Naive thymus-derived CD4-positive, alpha-beta T cell (primary cell): ENCODE results near the gene PEF1. TPM values are rescaled to one million over a fixed set of nuclear protein-coding genes. Genes with fewer than 3 reads are reported as not detected.

Source experiments
- ATAC-seq: fragments of 150-1000 bp; cut with Tn5 transposase; 2 replicates; pipeline ENCODE4 v1.10.0; 2021; ENCODE audit warnings: mild to moderate bottlenecking, moderate library complexity
- CTCF ChIA-PET: fragments of 350-600 bp; sonication (Branson Sonifier 250); formaldehyde crosslinking; loops from one replicate; lab custom pipeline; 2021; ENCODE audit warnings: antibody characterized with exemption; lab: Charles Lee
- POLR2A ChIA-PET: fragments of 350-600 bp; sonication (Branson Sonifier 250); formaldehyde crosslinking; loops from one replicate; lab custom pipeline; 2021; ENCODE audit warnings: antibody characterized with exemption, inconsistent platforms; lab: Charles Lee
- DNase-seq, 9 donors: peaks; one replicate each; pipeline versions ENCODE4 v3.0.0 to v3.0.0-alpha.2; 2020 to 2022; ENCODE audit warnings: mixed read lengths in 1 of 9
- H3K27ac ChIP-seq: one replicate; pipeline ENCODE4 v1.7.0; 2013; ENCODE audit warnings: mild to moderate bottlenecking, low read depth, low read length, moderate library complexity
- H3K27me3 ChIP-seq, 2 donors: one replicate each; pipeline ENCODE4 v1.7.0; 2013; ENCODE audit warnings: low read length in 2 of 2, mild to moderate bottlenecking in 2 of 2, moderate library complexity in 2 of 2; ENCODE audit not compliant: control insufficient read depth in 2 of 2, insufficient read depth in 2 of 2
- H3K36me3 ChIP-seq, 3 experiments: 1 replicate in 2 of 3; 2 replicates in 1 of 3; pipeline ENCODE4 v1.7.0; 2013; ENCODE audit warnings: low read length in 3 of 3, mild to moderate bottlenecking in 3 of 3, moderate library complexity in 1 of 3; ENCODE audit not compliant: insufficient read depth in 3 of 3, control insufficient read depth in 2 of 3
- H3K4me1 ChIP-seq, 2 donors: one replicate each; pipeline ENCODE4 v1.7.0; 2013; ENCODE audit warnings: low read length in 2 of 2, mild to moderate bottlenecking in 2 of 2, moderate library complexity in 1 of 2; ENCODE audit not compliant: control insufficient read depth in 2 of 2, insufficient read depth in 2 of 2
- H3K4me3 ChIP-seq: 2 replicates; pipeline ENCODE4 v1.7.0; 2013; ENCODE audit warnings: mild to moderate bottlenecking, low read length
- H3K9me3 ChIP-seq, 3 experiments: 1 replicate in 2 of 3; 2 replicates in 1 of 3; pipeline ENCODE4 v1.7.0; 2013; ENCODE audit warnings: low read length in 3 of 3; ENCODE audit not compliant: control insufficient read depth in 2 of 3
- H3K27ac Mint-ChIP-seq, 9 donors: one replicate each; pipeline ENCODE4 v1.8.0; 2020 to 2022; ENCODE audit warnings: mixed read lengths in 9 of 9, mild to moderate bottlenecking in 8 of 9, moderate library complexity in 5 of 9, inconsistent platforms in 2 of 9
- H3K27me3 Mint-ChIP-seq, 5 donors: one replicate each; pipeline ENCODE4 v1.8.0; 2021 to 2022; ENCODE audit warnings: mixed read lengths in 5 of 5, mild to moderate bottlenecking in 1 of 5
- H3K36me3 Mint-ChIP-seq, 5 donors: one replicate each; pipeline ENCODE4 v1.8.0; 2020 to 2022; ENCODE audit warnings: mixed read lengths in 5 of 5, mild to moderate bottlenecking in 3 of 5, inconsistent platforms in 1 of 5
- H3K4me1 Mint-ChIP-seq, 7 donors: one replicate each; pipeline ENCODE4 v1.8.0; 2020 to 2022; ENCODE audit warnings: mixed read lengths in 7 of 7, mild to moderate bottlenecking in 3 of 7, inconsistent platforms in 1 of 7
- H3K4me3 Mint-ChIP-seq, 10 donors: one replicate each; pipeline ENCODE4 v1.8.0; 2020 to 2022; ENCODE audit warnings: mild to moderate bottlenecking in 10 of 10, mixed read lengths in 10 of 10, moderate library complexity in 6 of 10, inconsistent platforms in 2 of 10
- H3K9me3 Mint-ChIP-seq, 11 donors: one replicate each; pipeline ENCODE4 v1.8.0; 2020 to 2022; ENCODE audit warnings: mixed read lengths in 11 of 11, mild to moderate bottlenecking in 4 of 11, inconsistent platforms in 1 of 11, moderate library complexity in 1 of 11
- intact Hi-C, 2 donors: fragments of 100-400 bp; cut with micrococcal nuclease; formaldehyde crosslinking; loops; one replicate each; pipeline ENCODE4 v1.15.1; 2023
- polyA plus RNA-seq, 2 donors: library from polyadenylated mRNA; unstranded; fragments of 300-500 nt; fragmentation: Illumina TruSeq; gene quantifications; one replicate each; pipeline ENCODE4 v1.2.3, GENCODE V29; 2021
- total RNA-seq, 6 experiments: library from RNA in 5 of 6; stranded (reverse) in 5 of 6; gene quantifications; 1 replicate in 5 of 6; 2 replicates in 1 of 6; pipeline ENCODE4 v1.2.3 and lab custom pipeline; 2021 to 2026

The PEF1 gene
- total and polyA plus RNA-seq, 7 experiments from 2014 or later: 37.7 to 87.7 (median 45.5) TPM

GRCh38 chr1:31585736-31586365 is 58.8 kb downstream of the PEF1 start:
- ATAC-seq (no peak), DNase-seq (no peak)
- Histone ChIP-seq H3K9me3 (no peaks in the 10 kb centered on the region), H3K4me3 (no peak overlapping the region), H3K27ac (no peak overlapping the region), H3K36me3 (no peaks in the 10 kb centered on the region), H3K27me3 (no peaks in the 10 kb centered on the region), H3K4me1 (no peaks in the 10 kb centered on the region)
- Mint-ChIP-seq H3K36me3 (no peaks in the 10 kb centered on the region), H3K4me3 (no peak overlapping the region), H3K9me3 (no peaks in the 10 kb centered on the region), H3K4me1 (peaks cover 0 to 6% (median 3%) of the 10 kb centered on the region in 7 donors), H3K27me3 (peaks cover 14 to 18% (median 14%) of the 10 kb centered on the region in 5 donors), H3K27ac (no peak overlapping the region)
- CTCF ChIA-PET: no interaction called here
- POLR2A ChIA-PET: no interaction called here
- intact Hi-C loops: no loop called here

- Mint-ChIP-seq H3K4me3 (no peak overlapping the region), H3K27ac (no peak overlapping the region), H3K9me3 (no peaks in the 10 kb centered on the region), H3K27me3 (peaks cover 11 to 18% (median 14%) of the 10 kb centered on the region in 5 donors), H3K36me3 (no peaks in the 10 kb centered on the region), H3K4me1 (peaks cover 0 to 6% (median 3%) of the 10 kb centered on the region in 7 donors)
- DNase-seq (no peak), ATAC-seq (no peak)
- POLR2A ChIA-PET: no interaction called here
- intact Hi-C loops: no loop called here
- H3K27me3 ChIP-seq: no peaks in the 10 kb centered on the region
- no peaks in the 10 kb centered on the region for H3K36me3 ChIP-seq
- CTCF ChIA-PET: no interaction called here
- H3K27ac ChIP-seq: no peak overlapping the region
- no peaks in the 10 kb centered on the region for H3K4me1 ChIP-seq
- H3K9me3 ChIP-seq: no peaks in the 10 kb centered on the region
- no peak overlapping the region for H3K4me3 ChIP-seq
Observed at GRCh38 chr1:31584869-31585735, 59.6 kb downstream of the PEF1 start.

GRCh38 chr1:31583995-31584868 is 60.4 kb downstream of the PEF1 start:
- peaks cover 8 to 15% (median 10%) of the 10 kb centered on the region in 5 donors for H3K27me3 Mint-ChIP-seq
- DNase-seq: no peak
- no peak overlapping the region for H3K4me3 Mint-ChIP-seq
- peaks cover 0 to 6% (median 1%) of the 10 kb centered on the region in 7 donors for H3K4me1 Mint-ChIP-seq
- ChIA-PET CTCF (no interaction called here), POLR2A (no interaction called here)
- H3K9me3 Mint-ChIP-seq: no peaks in the 10 kb centered on the region
- H3K27ac ChIP-seq: no peak overlapping the region
- H3K4me3 ChIP-seq: no peak overlapping the region
- no peaks in the 10 kb centered on the region for H3K9me3 ChIP-seq
- H3K4me1 ChIP-seq: no peaks in the 10 kb centered on the region
- intact Hi-C loops: no loop called here
- H3K27me3 ChIP-seq: no peaks in the 10 kb centered on the region
- no peaks in the 10 kb centered on the region for H3K36me3 Mint-ChIP-seq
- no peak overlapping the region for H3K27ac Mint-ChIP-seq
- no peaks in the 10 kb centered on the region for H3K36me3 ChIP-seq
- no peak for ATAC-seq

- POLR2A ChIA-PET: no interaction called here
Observed at GRCh38 chr1:31583082-31583994, 61.3 kb downstream of the PEF1 start.

GRCh38 chr1:31581821-31582810 is 62.6 kb downstream of the PEF1 start:
- ChIA-PET CTCF (no interaction called here), POLR2A (interaction anchor here (0.6 kb wide), 1 partner anchor 467 kb away, joined by 3 read pairs; no protein-coding TSS in a partner anchor)
- Histone ChIP-seq H3K27ac (no peak overlapping the region), H3K4me3 (no peak overlapping the region), H3K27me3 (no peaks in the 10 kb centered on the region), H3K9me3 (no peaks in the 10 kb centered on the region), H3K36me3 (no peaks in the 10 kb centered on the region), H3K4me1 (no peaks in the 10 kb centered on the region)
- Mint-ChIP-seq H3K4me1 (peaks cover 0 to 4% (median 0%) of the 10 kb centered on the region in 7 donors), H3K9me3 (no peaks in the 10 kb centered on the region), H3K36me3 (no peaks in the 10 kb centered on the region), H3K4me3 (no peak overlapping the region), H3K27ac (no peak overlapping the region), H3K27me3 (peaks cover 0 to 3% (median 0%) of the 10 kb centered on the region in 5 donors)
- DNase-seq (no peak), ATAC-seq (no peak)
- intact Hi-C loops: no loop called here

More at GRCh38 chr1:31583082-31583994, 61.3 kb downstream of the PEF1 start:
- Mint-ChIP-seq H3K4me3 (no peak overlapping the region), H3K27ac (no peak overlapping the region), H3K9me3 (no peaks in the 10 kb centered on the region), H3K36me3 (no peaks in the 10 kb centered on the region), H3K27me3 (peaks cover 5 to 12% (median 7%) of the 10 kb centered on the region in 5 donors), H3K4me1 (peaks cover 0 to 6% (median 0%) of the 10 kb centered on the region in 7 donors)
- Histone ChIP-seq H3K27ac (no peak overlapping the region), H3K36me3 (no peaks in the 10 kb centered on the region), H3K4me1 (no peaks in the 10 kb centered on the region), H3K9me3 (no peaks in the 10 kb centered on the region), H3K27me3 (no peaks in the 10 kb centered on the region), H3K4me3 (no peak overlapping the region)
- intact Hi-C loops: no loop called here
- DNase-seq (no peak), ATAC-seq (no peak)
- CTCF ChIA-PET: no interaction called here
